Measurements from ENCODE around the gene KIF13A.
"Not testable (repeated sequence)": the region's sequence is repeated elsewhere in the genome, so short reads cannot be mapped to it uniquely, and the experiment has no call there.

KIF13A gene

GRCh38 chr6:17894191-17894590, 93.2 kb downstream of the KIF13A start:
- no peak for DNase-seq

- no peak for DNase-seq
Measured at GRCh38 chr6:17892097-17892686, 95.2 kb downstream of the KIF13A start.

- no peak for DNase-seq
Measured at GRCh38 chr6:17890309-17890708, 97.1 kb downstream of the KIF13A start.

- DNase-seq: not testable (repeated sequence)
Measured at GRCh38 chr6:17889777-17890176, 97.7 kb downstream of the KIF13A start.

- DNase-seq: no peak
Measured at GRCh38 chr6:17886891-17887290, 100.5 kb downstream of the KIF13A start.

- no peak for DNase-seq
Measured at GRCh38 chr6:17885889-17886576, 101.4 kb downstream of the KIF13A start.

GRCh38 chr6:17884498-17885478, 102.6 kb downstream of the KIF13A start:
- no peak for DNase-seq

- DNase-seq: no peak
Measured at GRCh38 chr6:17883665-17884497, 103.6 kb downstream of the KIF13A start.

- no peak for DNase-seq
Measured at GRCh38 chr6:17881085-17881858, 106.2 kb downstream of the KIF13A start.

- DNase-seq: no peak
Measured at GRCh38 chr6:17879184-17879583, 108.3 kb downstream of the KIF13A start.

GRCh38 chr6:17878734-17879133, 108.7 kb downstream of the KIF13A start:
- DNase-seq: no peak

- no peak for DNase-seq
Measured at GRCh38 chr6:17877895-17878440, 109.5 kb downstream of the KIF13A start.

- no peak for DNase-seq
Measured at GRCh38 chr6:17877196-17877894, 110.1 kb downstream of the KIF13A start.

- DNase-seq: no peak
Measured at GRCh38 chr6:17874753-17875152, 112.7 kb downstream of the KIF13A start.

GRCh38 chr6:17872908-17873307, 114.5 kb downstream of the KIF13A start:
- no peak for DNase-seq

GRCh38 chr6:17871836-17872235, 115.6 kb downstream of the KIF13A start:
- no peak for DNase-seq

GRCh38 chr6:17871189-17871519, 116.3 kb downstream of the KIF13A start:
- DNase-seq: no peak

- no peak for DNase-seq
Measured at GRCh38 chr6:17870300-17871188, 116.9 kb downstream of the KIF13A start.

- DNase-seq: no peak
Measured at GRCh38 chr6:17869753-17870050, 117.7 kb downstream of the KIF13A start.

All from NCI-H526 (cell line).